HCT116 (cell line): ENCODE data around the gene PRPH2.

Experiments used
- EZH2 ChIP-seq: fragments of 200-600 bp; sonication (generic); IDR thresholded peaks from 2 replicates; pipeline ENCODE4 v1.6.1; 2017; ENCODE audit warnings: antibody characterized with exemption, mixed run types
- EZH2phosphoT487 ChIP-seq: fragments of 200-600 bp; IDR thresholded peaks from 2 replicates; pipeline ENCODE4 v1.6.1; 2018; ENCODE audit warnings: antibody characterized with exemption, borderline replicate concordance
- JUND ChIP-seq: IDR thresholded peaks from 2 replicates; pipeline ENCODE4 v1.6.1; 2012
- POLR2A ChIP-seq: IDR thresholded peaks from 2 replicates; pipeline ENCODE4 v1.7.0; 2011; ENCODE audit warnings: borderline replicate concordance; ENCODE audit not compliant: insufficient read depth, insufficient read length; ENCODE audit errors: extremely low read depth
- POLR2AphosphoS5 ChIP-seq: IDR thresholded peaks from 2 replicates; pipeline ENCODE4 v1.6.1; 2011; ENCODE audit warnings: mild to moderate bottlenecking, low read depth, low read length, moderate library complexity
- ZNF274 ChIP-seq: fragments of 200-500 bp; sonication (Bioruptor generic); IDR thresholded peaks from 2 replicates; pipeline ENCODE4 v1.6.1; 2014; ENCODE audit warnings: mild to moderate bottlenecking, low read depth, low read length, inconsistent platforms
- TF ChIP-seq, protein P1 (sequence below), 3 experiments: fragments of 200-600 bp in 1 of 3; sonication (generic) in 1 of 3; IDR thresholded peaks in 2 of 3; conservative IDR thresholded peaks in 1 of 3; 2 replicates each; pipeline ENCODE4 v1.5.1; 2012 to 2017; ENCODE audit warnings: low read depth in 2 of 3, low read length in 2 of 3, antibody characterized with exemption in 1 of 3, borderline replicate concordance in 1 of 3, control low read depth in 1 of 3, mild to moderate bottlenecking in 1 of 3, mixed read lengths in 1 of 3, mixed run types in 1 of 3, moderate library complexity in 1 of 3; ENCODE audit not compliant: insufficient read depth in 1 of 3
- TF ChIP-seq, protein P2 (sequence below): IDR thresholded peaks from 2 replicates; pipeline ENCODE4 v1.6.1; 2012
- TF ChIP-seq, protein P3 (sequence below): IDR thresholded peaks from 2 replicates; pipeline ENCODE4 v1.6.1; 2012; ENCODE audit warnings: low read depth

DNA sequence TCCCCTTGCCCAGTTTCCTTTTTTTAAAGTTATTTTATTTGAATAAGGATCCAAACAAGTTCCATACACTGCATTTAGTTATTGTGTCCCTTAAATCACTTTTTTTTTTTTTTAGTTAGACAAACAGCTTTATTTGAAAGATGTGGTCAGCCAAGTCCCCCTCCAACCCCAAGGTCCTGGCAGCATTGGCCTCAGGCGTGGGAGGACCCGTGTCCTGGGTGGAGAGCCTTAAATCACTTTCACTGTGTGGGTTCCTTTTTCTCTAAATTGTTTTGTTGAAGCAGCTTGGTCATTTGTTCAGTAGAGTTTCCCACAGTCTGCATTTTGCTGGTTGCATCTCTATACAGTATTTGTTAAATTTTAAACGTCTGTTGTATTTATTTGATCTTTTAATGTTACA lies 28.7 kb upstream of the PRPH2 start:
- TF ChIP-seq POLR2A (no peak), EZH2 (no peak), POLR2AphosphoS5 (no peak), JUND (no peak), EZH2phosphoT487 (no peak), ZNF274 (no peak)
- TF ChIP-seq, protein P1, sequence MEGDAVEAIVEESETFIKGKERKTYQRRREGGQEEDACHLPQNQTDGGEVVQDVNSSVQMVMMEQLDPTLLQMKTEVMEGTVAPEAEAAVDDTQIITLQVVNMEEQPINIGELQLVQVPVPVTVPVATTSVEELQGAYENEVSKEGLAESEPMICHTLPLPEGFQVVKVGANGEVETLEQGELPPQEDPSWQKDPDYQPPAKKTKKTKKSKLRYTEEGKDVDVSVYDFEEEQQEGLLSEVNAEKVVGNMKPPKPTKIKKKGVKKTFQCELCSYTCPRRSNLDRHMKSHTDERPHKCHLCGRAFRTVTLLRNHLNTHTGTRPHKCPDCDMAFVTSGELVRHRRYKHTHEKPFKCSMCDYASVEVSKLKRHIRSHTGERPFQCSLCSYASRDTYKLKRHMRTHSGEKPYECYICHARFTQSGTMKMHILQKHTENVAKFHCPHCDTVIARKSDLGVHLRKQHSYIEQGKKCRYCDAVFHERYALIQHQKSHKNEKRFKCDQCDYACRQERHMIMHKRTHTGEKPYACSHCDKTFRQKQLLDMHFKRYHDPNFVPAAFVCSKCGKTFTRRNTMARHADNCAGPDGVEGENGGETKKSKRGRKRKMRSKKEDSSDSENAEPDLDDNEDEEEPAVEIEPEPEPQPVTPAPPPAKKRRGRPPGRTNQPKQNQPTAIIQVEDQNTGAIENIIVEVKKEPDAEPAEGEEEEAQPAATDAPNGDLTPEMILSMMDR (IDR thresholded peaks at IDR 0.05 in 2 of 3, conservative IDR thresholded peaks at IDR 0.05 in 1 of 3; ENCODE audit: borderline replicate concordance in 1 of 3, insufficient read depth in 1 of 3, low read depth in 2 of 3, low read length in 2 of 3), result no peak
- TF ChIP-seq, protein P2, sequence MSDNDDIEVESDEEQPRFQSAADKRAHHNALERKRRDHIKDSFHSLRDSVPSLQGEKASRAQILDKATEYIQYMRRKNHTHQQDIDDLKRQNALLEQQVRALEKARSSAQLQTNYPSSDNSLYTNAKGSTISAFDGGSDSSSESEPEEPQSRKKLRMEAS, result no peak
- TF ChIP-seq, protein P3, sequence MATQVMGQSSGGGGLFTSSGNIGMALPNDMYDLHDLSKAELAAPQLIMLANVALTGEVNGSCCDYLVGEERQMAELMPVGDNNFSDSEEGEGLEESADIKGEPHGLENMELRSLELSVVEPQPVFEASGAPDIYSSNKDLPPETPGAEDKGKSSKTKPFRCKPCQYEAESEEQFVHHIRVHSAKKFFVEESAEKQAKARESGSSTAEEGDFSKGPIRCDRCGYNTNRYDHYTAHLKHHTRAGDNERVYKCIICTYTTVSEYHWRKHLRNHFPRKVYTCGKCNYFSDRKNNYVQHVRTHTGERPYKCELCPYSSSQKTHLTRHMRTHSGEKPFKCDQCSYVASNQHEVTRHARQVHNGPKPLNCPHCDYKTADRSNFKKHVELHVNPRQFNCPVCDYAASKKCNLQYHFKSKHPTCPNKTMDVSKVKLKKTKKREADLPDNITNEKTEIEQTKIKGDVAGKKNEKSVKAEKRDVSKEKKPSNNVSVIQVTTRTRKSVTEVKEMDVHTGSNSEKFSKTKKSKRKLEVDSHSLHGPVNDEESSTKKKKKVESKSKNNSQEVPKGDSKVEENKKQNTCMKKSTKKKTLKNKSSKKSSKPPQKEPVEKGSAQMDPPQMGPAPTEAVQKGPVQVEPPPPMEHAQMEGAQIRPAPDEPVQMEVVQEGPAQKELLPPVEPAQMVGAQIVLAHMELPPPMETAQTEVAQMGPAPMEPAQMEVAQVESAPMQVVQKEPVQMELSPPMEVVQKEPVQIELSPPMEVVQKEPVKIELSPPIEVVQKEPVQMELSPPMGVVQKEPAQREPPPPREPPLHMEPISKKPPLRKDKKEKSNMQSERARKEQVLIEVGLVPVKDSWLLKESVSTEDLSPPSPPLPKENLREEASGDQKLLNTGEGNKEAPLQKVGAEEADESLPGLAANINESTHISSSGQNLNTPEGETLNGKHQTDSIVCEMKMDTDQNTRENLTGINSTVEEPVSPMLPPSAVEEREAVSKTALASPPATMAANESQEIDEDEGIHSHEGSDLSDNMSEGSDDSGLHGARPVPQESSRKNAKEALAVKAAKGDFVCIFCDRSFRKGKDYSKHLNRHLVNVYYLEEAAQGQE, result no peak
